HAP-1 (cell line): ENCODE data around the gene AMBP.
A peak's percentile ranks its signal among the peaks of the same experiment; 100 is the strongest.

ENCODE experiments used
- DNase-seq, 2 experiments: peaks; one replicate each; pipeline ENCODE4 v3.0.0-alpha.2; 2016 to 2020; ENCODE audit warnings: low spot score in 2 of 2
- H3K27me3 ChIP-seq: fragments of 250-450 bp; sonication (Bioruptor Pico); 2 replicates; pipeline ENCODE4 v1.5.1; 2020; ENCODE audit warnings: low read depth, mild to moderate bottlenecking, moderate library complexity
- H3K36me3 ChIP-seq: fragments of 250-450 bp; sonication (Bioruptor Pico); replicated peaks from 2 replicates; pipeline ENCODE4 v1.5.1; 2020; ENCODE audit warnings: mild to moderate bottlenecking
- H3K4me1 ChIP-seq: fragments of 250-450 bp; sonication (Bioruptor Pico); 2 replicates; pipeline ENCODE4 v1.5.1; 2020; ENCODE audit warnings: mild to moderate bottlenecking
- H3K4me3 ChIP-seq: fragments of 250-450 bp; sonication (Bioruptor Pico); 2 replicates; pipeline ENCODE4 v1.5.1; 2020; ENCODE audit warnings: mild to moderate bottlenecking, moderate library complexity
- H3K9me3 ChIP-seq: fragments of 250-450 bp; sonication (Bioruptor Pico); 2 replicates; pipeline ENCODE4 v1.5.1; 2020; ENCODE audit warnings: mild to moderate bottlenecking, moderate library complexity
- in situ Hi-C: fragments of 300-500 bp; cut with MboI; formaldehyde crosslinking; loops from 3 replicates; pipeline ENCODE4 v1.14.3; 2020; ENCODE audit warnings: low sequenced_read_pairs, inconsistent platforms, mixed read lengths

Gene AMBP

GRCh38 chr9:114117996-114118830 is 40.1 kb upstream of the AMBP start:
- Histone ChIP-seq H3K36me3 (no peaks in the 10 kb centered on the region), H3K4me3 (no peak overlapping the region), H3K9me3 (no peaks in the 10 kb centered on the region), H3K27me3 (peaks cover 19% of the 10 kb centered on the region), H3K4me1 (no peaks in the 10 kb centered on the region)
- in situ Hi-C loops = no loop called here
- DNase-seq = no peak

- H3K9me3 ChIP-seq = no peaks in the 10 kb centered on the region
- in situ Hi-C loops = no loop called here
- H3K4me1 ChIP-seq = no peaks in the 10 kb centered on the region
- H3K36me3 ChIP-seq = no peaks in the 10 kb centered on the region
- no peak for DNase-seq
- peaks cover 19% of the 10 kb centered on the region for H3K27me3 ChIP-seq
- H3K4me3 ChIP-seq = no peak overlapping the region
Observed at GRCh38 chr9:114117614-114117995, 39.5 kb upstream of the AMBP start.

- Histone ChIP-seq H3K27me3 (peaks cover 19% of the 10 kb centered on the region), H3K4me1 (no peaks in the 10 kb centered on the region), H3K36me3 (no peaks in the 10 kb centered on the region), H3K4me3 (no peak overlapping the region), H3K9me3 (no peaks in the 10 kb centered on the region)
- DNase-seq = no peak
- in situ Hi-C loops = no loop called here
Observed at GRCh38 chr9:114116126-114116747, 38.1 kb upstream of the AMBP start.

- Histone ChIP-seq H3K4me3 (no peak overlapping the region), H3K36me3 (no peaks in the 10 kb centered on the region), H3K4me1 (no peaks in the 10 kb centered on the region), H3K9me3 (no peaks in the 10 kb centered on the region), H3K27me3 (peaks cover 19% of the 10 kb centered on the region)
- in situ Hi-C loops = no loop called here
- DNase-seq = no peak
Observed at GRCh38 chr9:114115654-114116125, 37.6 kb upstream of the AMBP start.

- Histone ChIP-seq H3K36me3 (no peaks in the 10 kb centered on the region), H3K9me3 (no peaks in the 10 kb centered on the region), H3K27me3 (peaks cover 16% of the 10 kb centered on the region), H3K4me3 (no peak overlapping the region), H3K4me1 (no peaks in the 10 kb centered on the region)
- DNase-seq = no peak
- in situ Hi-C loops = no loop called here
Observed at GRCh38 chr9:114114364-114114763, 36.3 kb upstream of the AMBP start.

- peaks cover 7% of the 10 kb centered on the region for H3K27me3 ChIP-seq
- H3K9me3 ChIP-seq = no peaks in the 10 kb centered on the region
- H3K4me3 ChIP-seq = no peak overlapping the region
- no peak for DNase-seq
- in situ Hi-C loops = no loop called here
- no peaks in the 10 kb centered on the region for H3K36me3 ChIP-seq
- H3K4me1 ChIP-seq = no peaks in the 10 kb centered on the region
Observed at GRCh38 chr9:114112778-114113584, 34.9 kb upstream of the AMBP start.

- Histone ChIP-seq H3K27me3 (peaks cover under 1% of the 10 kb centered on the region; the same call in 1 of the 2 replicates), H3K36me3 (no peaks in the 10 kb centered on the region), H3K9me3 (no peaks in the 10 kb centered on the region), H3K4me1 (no peaks in the 10 kb centered on the region), H3K4me3 (no peak overlapping the region)
- in situ Hi-C loops = no loop called here
- no peak for DNase-seq
Observed at GRCh38 chr9:114112325-114112724, 34.2 kb upstream of the AMBP start.

GRCh38 chr9:114110180-114110579 is 32.1 kb upstream of the AMBP start:
- no peak overlapping the region for H3K4me3 ChIP-seq
- no peaks in the 10 kb centered on the region for H3K4me1 ChIP-seq
- peaks cover 9% of the 10 kb centered on the region for H3K27me3 ChIP-seq
- H3K9me3 ChIP-seq = no peaks in the 10 kb centered on the region
- no peaks in the 10 kb centered on the region for H3K36me3 ChIP-seq
- no peak for DNase-seq
- in situ Hi-C loops = no loop called here

- Histone ChIP-seq H3K4me1 (no peaks in the 10 kb centered on the region), H3K4me3 (no peak overlapping the region), H3K36me3 (no peaks in the 10 kb centered on the region), H3K9me3 (no peaks in the 10 kb centered on the region), H3K27me3 (peaks cover 18% of the 10 kb centered on the region)
- in situ Hi-C loops = loop anchor here (10.0 kb wide), 1 partner anchor 56 kb away; no protein-coding TSS in a partner anchor
- DNase-seq = no peak
Observed at GRCh38 chr9:114109124-114109523, 31.0 kb upstream of the AMBP start.

- H3K4me3 ChIP-seq = no peak overlapping the region
- DNase-seq = peak; percentile 69 to 85
- in situ Hi-C loops = loop anchor here (10.0 kb wide), 1 partner anchor 57 kb away; no protein-coding TSS in a partner anchor
- H3K9me3 ChIP-seq = no peaks in the 10 kb centered on the region
- H3K27me3 ChIP-seq = peaks cover 23% of the 10 kb centered on the region
- H3K4me1 ChIP-seq = no peaks in the 10 kb centered on the region
- no peaks in the 10 kb centered on the region for H3K36me3 ChIP-seq
Observed at GRCh38 chr9:114108016-114108833, 30.1 kb upstream of the AMBP start.

- H3K9me3 ChIP-seq = 0 out of 2 replicates have a peak, but pooled peaks cover 4% of the 10 kb centered on the region
- no peaks in the 10 kb centered on the region for H3K36me3 ChIP-seq
- in situ Hi-C loops = loop anchor here (10.0 kb wide), 1 partner anchor 57 kb away; no protein-coding TSS in a partner anchor
- H3K4me3 ChIP-seq = no peak overlapping the region
- DNase-seq = no peak
- H3K27me3 ChIP-seq = peaks cover 24% of the 10 kb centered on the region
- H3K4me1 ChIP-seq = no peaks in the 10 kb centered on the region
Observed at GRCh38 chr9:114107286-114108001, 29.3 kb upstream of the AMBP start.

GRCh38 chr9:114105236-114105635 is 27.1 kb upstream of the AMBP start:
- DNase-seq = no peak
- Histone ChIP-seq H3K27me3 (peaks cover 24% of the 10 kb centered on the region), H3K4me3 (no peak overlapping the region), H3K9me3 (0 out of 2 replicates have a peak, but pooled peaks cover 4% of the 10 kb centered on the region), H3K4me1 (no peaks in the 10 kb centered on the region), H3K36me3 (no peaks in the 10 kb centered on the region)
- in situ Hi-C loops = loop anchor here (10.0 kb wide), 1 partner anchor 60 kb away; no protein-coding TSS in a partner anchor
